COLO668 (cell line): Measurements from ENCODE around the gene NTHL1.

ENCODE experiments used
- DNase-seq: peaks from one replicate; lab custom pipeline; 2025; ENCODE audit not compliant: unreplicated experiment; lab: John Stamatoyannopoulos, UW

Gene NTHL1

DNA sequence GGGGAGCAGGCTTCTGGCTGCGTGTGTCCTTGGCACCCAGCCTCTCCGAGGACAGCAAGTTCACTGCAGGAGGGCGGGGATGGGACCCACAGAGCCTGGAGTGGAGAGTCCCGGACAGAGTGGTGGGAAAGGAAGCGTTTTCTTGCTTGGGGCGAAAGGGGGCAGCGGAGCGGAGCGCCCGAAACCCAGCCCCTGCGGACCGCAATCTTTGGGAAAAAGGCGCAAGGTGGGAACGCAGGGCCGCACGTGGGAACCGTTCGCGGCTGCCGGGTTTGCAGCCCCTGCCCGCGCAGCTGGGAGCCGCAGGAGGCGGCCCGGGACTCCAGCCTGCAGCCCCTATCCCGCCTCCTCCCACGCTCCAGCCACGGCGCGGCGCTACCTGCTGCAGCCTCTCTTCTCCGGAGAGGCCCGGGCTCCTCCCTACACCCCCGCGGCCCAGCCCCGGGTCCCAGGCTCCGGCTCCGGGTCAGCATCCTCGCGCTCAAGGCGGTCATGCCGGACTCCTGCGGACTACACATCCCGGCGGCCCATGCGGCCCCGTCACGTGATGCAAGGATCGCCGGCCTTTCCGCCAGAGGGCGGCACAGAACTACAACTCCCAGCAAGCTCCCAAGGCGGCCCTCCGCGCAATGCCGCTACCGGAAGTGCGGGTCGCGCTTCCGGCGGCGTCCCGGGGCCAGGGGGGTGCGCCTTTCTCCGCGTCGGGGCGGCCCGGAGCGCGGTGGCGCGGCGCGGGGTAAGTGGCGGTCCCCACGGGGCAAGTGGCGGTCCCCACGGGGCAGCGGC is at the start of gene NTHL1, which contains the start of gene TSC2:
TSS of gene NTHL1 (minus strand) at position 505 of the 786 bp plus-strand sequence. CDS start at position 494, 11 bp downstream.
TSS of gene TSC2 (plus strand) at position 656 of the 786 bp plus-strand sequence. CDS start 631 bp downstream, outside the sequence.
- peak; percentile 97 for DNase-seq

DNA sequence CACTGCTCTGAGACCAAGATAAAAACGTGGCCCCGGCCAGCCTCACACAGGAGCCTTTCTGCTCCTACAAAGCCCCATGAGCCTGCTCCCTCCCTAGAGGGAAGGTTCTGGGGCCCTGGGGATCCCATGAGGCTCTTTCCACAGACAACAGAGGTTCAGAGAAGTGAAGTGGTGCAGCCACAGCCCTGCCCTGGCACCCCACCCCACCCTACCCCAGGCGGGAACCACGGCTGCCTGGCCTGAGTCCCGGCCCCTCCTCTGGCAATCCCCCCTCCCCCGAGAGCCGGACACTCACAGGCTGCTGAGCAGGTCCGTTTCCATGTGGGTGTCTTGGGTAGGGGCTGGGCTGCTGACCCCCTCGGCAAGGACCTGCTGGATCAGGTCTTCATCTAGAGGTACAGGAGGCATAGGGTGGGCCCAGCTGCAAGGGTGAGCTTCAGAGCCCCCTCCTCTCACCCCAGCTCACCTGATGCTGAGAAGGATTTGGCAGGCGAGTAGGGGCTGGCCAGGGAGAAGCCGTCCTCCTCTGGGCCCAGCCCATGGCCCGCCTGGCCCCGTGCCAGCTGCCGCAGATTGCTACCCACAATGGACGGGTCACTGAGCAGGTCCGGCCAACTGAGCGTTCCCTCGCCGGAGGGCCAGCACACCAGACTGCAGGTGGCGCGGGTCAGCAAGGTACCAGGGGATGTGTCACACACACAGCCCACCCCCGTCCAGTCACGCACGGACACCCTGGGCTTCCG is 49.4 kb upstream of the NTHL1 start:
- no peak for DNase-seq

DNA sequence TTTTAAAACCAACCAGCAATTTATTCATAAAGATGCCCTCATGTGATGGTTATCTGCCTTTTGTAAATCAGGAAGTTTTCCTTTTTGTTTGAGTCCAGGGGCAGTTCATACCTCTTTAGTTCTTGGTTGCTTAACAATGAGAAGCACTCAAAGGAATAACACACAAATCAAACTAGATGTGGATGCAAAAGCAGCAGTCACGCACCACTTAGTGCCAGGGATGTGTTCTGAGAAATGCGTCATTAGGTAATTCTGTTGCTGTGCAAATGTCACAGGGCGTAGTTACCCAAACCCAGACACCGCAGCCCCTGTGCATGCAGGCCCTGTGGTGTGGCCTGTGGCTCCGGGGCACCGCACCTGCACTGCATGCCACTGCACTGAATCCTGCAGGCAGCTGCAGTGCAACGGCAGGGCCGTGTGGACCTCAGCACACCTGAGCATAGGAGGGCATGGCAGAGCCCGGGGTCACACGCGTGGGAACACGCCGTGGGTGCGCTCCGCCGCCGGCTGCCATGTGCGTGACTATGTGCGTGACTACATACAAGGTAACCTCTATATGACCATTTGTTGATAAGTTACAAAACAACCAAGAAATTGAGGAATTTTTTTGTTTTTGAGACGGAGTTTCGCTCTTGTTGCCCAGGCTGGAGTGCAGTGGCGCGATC is 48.4 kb upstream of the NTHL1 start:
- DNase-seq = no peak

DNA sequence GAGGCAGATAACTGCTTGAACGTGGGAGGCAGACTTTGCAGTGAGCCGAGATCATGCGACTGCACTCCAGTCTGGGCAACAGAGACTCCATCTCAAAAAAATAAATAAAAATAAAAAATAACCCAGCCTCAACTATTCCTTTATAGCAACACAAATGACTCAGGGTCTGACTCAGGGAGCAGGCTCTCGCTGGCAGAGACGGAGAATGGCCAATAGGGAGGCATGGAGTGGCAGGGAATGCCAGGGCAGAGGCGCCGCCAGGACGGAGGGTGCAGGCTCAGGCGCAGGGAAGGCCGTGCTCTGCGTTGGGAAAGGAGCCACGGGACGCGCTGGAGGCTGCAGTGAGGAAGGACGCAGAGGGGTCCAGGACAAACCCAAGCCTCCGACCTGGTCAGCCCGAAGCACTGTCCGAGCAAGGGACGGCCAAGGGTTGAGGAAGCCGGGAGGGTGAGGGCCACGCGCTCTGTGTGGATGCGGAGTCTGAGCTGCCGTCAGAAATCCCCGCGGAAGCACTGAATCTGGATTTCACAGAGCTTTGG is 47.8 kb upstream of the NTHL1 start:
- no peak for DNase-seq

DNA sequence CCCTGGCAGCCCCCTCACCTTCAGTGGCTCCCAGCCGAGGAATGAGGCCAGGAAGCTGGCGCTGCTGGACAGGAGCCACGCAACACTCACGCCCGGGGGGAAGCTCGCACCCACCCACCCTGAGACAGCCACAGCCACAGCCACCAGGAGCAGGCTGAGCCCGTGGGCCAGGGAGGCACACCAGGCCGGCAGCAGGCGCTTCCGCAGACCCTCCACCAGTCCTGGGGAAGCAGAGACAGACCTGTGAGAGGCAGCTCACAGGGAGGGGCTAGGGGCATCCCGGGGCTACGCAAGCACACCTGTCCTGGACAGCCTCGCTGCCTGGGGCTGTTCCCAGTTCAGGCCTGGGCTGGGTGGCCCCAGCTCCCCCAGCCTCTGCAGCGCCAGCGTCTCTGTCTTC is 46.2 kb upstream of the NTHL1 start:
- DNase-seq = no peak

DNA sequence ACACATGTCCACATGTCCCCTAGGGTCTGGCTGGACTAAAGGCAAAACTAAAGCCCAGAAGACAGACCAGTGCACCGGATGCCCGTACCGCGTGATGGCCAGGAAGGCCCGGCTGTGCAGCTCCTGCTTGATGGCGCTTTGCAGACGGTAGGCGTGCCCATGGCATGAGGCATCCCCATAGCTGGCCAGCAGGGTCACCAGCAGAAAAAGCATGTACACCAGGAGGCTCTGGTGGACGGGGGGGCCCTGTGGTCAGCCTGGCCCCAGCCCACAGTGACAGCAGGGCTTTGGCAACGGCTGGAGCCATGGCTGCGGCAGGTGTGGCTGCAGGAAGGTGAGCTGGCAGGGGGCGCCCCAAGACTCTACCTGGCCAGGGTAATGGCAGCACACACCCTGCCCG is 45.2 kb upstream of the NTHL1 start:
- peak; percentile 19 for DNase-seq

DNA sequence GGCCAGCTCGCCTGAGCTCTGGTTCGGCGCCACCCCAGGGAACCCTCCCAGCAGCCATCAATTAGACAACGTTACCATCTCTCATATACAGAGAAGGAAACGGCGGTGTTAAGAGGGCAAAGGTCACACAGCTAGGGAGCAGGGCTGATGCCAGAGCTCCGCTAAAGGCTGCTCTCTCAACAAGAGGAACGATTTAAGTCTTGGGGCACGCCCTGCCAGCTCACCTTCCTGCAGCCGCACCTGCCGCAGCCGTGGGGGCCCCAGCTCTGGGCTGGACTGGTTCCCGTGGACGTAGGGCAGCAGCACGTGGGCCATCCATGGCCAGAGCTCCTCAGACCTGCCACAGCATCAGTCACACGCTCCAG is 44.6 kb upstream of the NTHL1 start:
- peak; percentile 81 for DNase-seq

DNA sequence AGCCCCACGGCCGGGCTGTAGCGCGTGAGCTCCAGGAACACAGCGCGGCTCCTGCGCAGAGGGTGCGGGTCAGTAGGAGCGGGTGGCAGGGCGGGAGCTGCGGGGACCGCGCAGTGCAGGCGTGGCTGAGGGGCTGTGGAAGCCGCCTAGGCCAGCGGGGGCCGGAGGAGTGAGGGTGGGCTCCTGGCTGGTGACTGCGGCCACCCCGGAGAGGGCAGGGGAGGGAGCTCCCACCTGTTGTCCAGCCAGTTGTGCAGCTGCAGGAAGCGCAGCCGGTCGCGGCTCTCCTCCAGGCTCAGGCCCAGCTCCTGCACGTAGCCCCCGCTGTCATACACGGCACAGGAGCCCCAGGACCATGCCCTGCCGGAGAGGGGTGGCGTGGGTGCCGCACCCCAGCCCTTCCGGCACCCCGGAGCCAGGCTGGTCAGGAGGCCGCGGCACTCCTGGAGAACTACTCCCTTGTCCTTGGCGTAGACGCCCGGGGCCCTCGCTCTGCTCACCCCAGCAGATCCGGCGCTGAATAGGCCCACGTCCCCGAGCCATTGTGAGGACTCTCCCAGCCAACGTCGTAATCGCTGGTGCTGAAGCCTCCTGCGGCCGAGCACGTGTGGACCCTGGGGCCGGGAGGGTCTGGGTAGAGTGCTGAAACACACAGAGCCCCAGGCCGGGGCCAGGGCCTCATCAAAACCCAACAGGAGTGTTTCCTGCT is 44.1 kb upstream of the NTHL1 start:
- DNase-seq = peak; percentile 47

DNA sequence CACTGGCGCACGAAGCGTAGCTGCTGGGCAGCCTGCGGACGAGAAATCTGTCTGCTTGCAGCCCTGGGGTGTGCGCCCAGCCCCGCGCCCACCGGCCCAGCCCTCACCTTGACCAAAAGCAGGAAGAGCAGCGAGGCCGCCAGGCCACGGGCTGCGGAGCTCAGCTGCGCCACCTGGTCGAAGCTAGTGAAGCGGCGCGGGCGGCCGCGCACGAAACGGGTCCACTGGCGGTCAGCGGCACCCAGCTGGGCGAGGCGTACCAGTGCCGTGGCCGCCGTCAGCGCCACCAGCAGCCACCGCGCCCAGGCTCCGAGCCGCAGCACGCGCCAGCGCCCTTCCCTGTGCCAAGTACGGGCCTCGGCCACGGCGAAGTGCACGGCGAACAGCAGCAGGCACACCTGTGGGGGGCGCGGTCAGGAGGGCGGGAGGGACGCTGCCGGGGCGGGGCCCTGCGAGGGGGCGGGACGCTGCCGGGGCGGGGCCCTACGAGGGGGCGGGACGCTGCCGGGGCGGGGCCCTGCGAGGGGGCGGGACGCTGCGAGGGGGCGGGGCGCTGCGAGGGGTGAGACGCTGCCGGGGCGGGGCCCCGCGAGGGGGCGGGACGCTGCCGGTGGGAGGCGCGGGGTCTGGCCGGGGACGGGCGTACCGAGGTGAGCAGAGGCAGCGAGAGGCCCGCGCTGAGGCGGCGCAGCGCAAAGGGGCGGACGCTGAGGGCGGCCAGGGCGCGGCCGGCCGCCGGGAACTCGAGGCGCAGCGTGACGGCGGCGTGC is 43.3 kb upstream of the NTHL1 start:
- peak; percentile 95 for DNase-seq

DNA sequence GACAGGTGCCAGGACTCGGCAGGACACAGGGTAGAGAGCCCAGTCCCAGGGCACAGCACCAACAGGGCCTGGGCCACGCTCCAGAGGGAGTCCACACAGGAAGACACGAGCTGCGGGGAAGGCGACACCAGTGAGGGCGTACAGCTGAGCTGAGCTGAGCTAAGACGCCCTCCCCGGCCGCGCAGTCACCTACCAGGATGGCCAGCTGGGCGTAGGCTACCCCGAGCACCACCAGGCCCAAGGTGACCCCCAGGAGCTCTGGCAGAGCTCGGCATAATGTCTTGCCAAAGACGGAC is 42.8 kb upstream of the NTHL1 start:
- no peak for DNase-seq

DNA sequence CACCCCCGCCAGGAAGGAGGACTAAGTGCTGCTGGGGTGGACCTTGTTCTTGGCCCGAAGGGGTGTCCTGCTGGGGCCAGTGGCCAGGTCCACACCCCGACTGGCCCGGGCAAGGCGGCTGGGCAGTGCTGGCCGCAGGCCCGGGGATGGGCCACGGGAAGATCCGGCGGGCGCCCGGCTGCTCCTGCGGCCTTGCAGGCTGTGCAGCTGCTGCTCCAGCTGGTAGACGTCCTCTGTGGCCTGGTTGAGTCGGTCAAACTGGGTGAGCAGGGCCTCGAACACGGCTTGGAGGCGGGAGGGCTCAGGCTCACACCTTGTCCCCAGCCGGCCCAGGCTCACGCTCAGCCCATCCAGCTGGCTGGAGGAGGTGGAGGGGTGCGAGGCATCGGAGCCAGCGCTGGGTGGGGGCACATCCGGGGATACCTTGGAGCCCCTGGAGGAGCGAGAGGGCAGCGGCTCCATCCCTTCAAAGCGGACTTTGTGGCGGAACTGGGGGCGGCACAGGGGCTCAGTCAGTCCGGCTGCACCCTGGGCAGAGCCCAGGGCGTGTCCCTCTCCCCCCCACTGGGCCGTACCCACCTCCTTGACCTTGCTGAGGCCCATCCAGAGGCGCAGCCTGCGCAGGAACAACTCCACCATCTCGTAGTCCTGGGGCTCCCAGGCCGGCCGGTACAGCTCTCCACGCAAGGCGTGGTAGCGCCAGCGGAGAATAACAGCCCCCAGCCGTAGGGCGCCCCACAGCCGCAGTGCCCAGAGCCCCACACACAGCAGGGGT is 42.3 kb upstream of the NTHL1 start:
- DNase-seq = no peak

DNA sequence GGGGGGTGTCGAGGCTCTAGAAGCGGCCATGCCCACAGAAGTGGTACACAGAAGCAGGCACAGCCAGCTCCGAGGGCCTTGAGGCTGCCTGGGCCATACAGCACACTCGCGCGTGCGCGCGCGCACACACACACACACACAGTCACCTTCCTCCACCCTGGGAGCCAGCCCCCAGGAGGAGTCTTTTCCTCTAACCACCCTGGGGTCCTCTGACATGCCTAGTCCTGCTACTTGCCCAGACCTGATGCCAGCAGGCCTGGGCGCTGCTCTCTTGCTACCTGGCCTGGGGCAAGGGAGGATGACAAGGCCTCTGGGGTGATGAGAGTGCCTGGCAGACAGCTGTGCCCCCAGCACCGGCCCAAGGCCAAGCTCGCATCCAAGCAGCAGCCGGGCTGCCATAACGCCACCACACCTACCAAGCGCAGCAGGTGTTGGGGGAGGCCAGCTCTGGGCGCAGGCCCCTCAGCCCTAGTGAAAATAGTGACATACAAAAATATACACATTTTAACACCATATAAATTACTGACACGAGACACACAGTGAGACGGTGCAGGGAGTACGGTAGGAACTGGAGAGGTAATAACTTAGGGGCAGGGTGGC is 41.2 kb upstream of the NTHL1 start:
- no peak for DNase-seq

DNA sequence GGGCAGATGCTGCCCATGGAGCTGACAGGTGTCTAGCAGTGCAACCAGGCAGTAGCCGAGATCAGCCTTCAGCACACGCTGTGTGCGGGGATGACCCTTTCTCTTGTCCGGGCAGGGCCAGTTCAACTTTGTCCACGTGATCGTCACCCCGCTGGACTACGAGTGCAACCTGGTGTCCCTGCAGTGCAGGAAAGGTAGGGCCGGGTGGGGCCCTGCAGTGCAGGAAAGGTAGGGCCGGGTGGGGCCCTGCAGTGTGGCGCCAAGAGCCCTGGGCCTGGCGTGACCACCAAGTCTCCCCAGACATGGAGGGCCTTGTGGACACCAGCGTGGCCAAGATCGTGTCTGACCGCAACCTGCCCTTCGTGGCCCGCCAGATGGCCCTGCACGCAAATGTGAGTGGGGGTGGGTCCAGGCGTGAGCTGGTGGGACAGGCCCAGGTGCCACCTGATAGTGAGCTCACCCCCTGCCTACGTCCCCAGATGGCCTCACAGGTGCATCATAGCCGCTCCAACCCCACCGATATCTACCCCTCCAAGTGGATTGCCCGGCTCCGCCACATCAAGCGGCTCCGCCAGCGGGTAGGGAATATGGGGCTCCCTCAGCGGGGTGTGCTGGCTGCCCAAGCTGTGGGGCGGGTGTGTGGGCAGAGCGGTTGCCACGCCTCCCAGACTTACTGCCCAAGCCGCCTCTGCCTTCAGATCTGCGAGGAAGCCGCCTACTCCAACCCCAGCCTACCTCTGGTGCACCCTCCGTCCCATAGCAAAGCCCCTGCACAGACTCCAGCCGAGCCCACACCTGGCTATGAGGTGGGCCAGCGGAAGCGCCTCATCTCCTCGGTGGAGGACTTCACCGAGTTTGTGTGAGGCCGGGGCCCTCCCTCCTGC is 40.4 kb upstream of the NTHL1 start:
- DNase-seq = no peak

DNA sequence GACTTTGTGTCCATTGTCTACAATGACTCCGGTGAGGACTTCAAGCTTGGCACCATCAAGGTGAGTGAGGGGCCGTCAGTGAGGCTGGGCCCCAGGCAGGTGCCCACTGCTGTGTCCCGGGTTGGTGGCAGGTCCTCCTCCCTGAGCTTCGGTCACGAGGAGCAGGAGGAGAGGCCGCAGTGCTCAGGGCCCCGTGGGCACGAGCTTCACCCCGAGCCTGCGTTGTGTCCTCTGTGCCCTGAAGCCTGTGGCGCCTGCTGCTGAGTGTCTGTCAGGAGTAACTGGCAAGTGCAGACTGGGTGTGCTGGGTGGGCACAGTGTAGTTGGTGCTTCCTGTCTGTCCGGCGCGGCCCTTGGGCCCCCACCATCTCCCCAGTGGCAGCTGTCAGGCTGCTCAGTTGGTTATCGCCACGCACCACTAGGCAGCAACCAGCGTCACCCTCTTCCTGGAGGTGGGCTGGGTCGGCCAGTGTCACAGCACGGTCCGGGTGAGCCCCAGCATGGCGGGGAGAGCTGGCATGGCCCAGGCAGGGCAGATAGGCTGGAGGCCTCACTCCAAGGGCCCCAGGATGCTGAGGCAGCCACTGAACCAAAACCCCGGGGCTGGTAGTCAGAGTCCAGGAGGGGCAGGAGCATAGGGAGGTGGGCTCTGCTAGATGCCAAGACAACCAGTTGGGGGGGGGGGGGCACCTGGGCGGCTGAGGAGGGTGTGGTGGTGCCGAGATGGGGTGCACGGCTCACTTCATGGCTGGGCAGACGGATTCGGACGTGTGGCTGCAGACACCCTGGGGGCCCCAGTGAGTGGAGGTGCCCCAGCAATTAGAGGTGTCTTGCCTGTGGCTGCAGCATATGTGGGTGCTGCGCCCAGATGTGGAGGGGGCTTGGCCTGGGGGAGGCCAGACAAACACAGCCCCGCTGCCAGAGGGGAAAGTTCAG is 39.4 kb upstream of the NTHL1 start:
- DNase-seq = no peak

DNA sequence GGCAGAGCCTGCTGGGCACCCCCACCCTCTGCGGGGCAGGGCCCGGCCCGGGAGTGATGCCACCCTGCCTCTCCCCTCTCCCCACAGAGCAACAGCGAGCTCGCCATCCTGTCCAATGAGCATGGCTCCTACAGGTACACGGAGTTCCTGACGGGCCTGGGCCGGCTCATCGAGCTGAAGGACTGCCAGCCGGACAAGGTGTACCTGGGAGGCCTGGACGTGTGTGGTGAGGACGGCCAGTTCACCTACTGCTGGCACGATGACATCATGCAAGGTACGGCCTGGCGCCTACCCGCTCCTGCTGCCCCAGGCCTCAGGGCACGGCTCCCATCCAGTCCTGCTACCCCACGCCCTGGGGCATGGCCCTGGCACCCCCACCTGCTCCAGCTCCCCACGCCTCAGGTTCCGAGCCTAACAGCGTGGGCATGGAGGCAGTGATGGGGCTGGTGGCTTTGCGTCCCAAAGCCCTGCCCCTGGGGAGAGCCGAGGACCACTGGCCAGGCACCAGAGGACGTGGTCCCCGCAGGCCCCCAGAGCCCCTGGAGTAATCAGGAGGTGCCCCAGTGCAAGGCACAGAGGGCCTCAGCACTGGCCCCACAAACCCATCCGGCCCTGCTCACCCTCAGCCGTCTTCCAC is 38.6 kb upstream of the NTHL1 start:
- DNase-seq = no peak

DNA sequence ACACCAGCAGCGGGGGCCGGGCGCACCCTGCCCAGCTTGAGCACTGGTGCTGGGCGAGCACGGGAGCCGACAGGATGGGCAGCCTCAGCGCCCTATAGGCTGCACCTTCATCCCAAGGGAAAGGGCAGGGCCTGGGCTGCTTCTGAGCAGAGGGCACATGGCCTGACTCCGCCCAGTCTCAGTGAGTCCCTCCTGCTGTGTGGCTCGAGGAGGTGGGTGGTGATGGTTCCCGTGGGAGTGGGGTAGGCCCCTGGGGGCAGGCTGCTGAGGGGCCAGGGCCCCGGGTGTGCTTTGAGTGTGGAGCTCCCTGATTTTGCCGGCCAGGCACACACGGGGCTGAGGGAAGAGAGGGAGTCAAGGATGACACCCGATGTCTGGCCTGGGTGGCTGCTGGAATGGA is 38.0 kb upstream of the NTHL1 start:
- DNase-seq = no peak
